ENCODE measurements around the gene GAL3ST1.
"Not testable (repeated sequence)": the region's sequence is repeated elsewhere in the genome, so short reads cannot be mapped to it uniquely, and the experiment has no call there.

The GAL3ST1 gene

DNA sequence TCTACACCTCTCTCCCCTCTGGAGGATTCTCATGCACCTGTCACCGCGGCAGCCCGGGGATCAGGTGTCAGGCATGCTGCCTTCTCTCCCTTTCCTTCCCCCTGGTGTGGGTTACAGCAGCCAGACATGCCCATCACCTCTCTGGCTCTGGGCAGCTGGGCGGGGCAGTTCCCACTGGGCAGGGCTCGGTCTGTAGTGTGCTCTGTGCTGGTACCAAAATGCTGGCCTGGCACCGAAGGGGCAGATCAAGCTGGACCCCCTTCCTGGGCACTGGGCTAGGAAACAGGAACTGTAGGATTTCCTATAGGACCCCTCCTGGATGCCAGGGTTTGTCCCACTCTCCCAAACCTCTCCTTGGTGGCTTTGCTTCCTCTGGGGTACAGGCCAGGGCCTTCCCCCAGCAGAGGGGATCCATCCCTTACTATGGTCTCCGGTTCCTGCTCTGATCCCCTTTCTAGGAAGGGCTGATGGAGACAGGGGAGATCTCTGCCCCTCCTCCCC is 821 bp downstream of the GAL3ST1 start:
- no peak for DNase-seq (ENCODE audit: low read depth)
- TF ChIP-seq, protein P1, sequence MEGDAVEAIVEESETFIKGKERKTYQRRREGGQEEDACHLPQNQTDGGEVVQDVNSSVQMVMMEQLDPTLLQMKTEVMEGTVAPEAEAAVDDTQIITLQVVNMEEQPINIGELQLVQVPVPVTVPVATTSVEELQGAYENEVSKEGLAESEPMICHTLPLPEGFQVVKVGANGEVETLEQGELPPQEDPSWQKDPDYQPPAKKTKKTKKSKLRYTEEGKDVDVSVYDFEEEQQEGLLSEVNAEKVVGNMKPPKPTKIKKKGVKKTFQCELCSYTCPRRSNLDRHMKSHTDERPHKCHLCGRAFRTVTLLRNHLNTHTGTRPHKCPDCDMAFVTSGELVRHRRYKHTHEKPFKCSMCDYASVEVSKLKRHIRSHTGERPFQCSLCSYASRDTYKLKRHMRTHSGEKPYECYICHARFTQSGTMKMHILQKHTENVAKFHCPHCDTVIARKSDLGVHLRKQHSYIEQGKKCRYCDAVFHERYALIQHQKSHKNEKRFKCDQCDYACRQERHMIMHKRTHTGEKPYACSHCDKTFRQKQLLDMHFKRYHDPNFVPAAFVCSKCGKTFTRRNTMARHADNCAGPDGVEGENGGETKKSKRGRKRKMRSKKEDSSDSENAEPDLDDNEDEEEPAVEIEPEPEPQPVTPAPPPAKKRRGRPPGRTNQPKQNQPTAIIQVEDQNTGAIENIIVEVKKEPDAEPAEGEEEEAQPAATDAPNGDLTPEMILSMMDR (IDR thresholded peaks at IDR 0.05; ENCODE audit: insufficient read depth, low read depth, low read length, missing control alignments) = no peak
- H3K4me3 ChIP-seq (ENCODE audit: low read length) = no peak overlapping the region

DNA sequence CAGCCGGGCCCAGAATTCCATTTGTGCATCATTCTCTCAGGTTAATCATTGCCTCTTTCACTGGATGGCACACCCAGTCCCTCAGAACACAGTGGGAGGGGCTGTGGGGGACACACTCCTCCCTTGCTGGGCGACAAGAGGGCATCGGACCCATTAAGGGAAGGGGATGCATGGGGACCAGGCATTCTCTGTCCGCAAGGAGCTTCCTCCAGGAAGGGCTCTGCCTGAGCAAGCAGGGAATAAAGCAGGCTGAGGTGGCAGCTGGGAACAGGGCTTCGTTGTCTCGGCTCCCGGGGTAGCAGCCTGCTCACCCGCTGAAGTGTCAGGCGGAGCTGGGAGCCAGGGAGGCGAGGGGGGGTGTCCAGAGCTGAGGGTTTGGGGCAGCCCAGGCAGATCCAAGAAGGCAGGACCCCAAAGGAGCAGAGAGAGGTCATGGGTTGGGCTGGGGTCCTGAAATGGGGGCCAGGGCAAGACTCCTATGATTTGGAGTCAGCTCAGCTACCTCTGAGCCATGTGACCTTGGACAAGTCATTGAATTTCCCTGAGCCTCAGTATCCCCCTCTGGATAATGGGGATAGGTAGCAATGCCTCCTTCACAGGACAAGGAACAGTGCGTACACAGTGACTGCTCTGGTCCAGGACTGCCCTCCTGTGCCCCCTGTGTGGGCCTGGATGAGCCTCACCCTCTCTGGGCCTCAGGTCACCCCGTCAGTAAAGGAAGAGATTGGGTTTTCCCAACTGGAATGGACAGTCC is 1.4 kb downstream of the GAL3ST1 start:
- H3K4me3 ChIP-seq (ENCODE audit: low read length) = no peak overlapping the region
- TF ChIP-seq, protein P1 (IDR thresholded peaks at IDR 0.05; ENCODE audit: insufficient read depth, low read depth, low read length, missing control alignments) = no peak
- no peak for DNase-seq (ENCODE audit: low read depth)

DNA sequence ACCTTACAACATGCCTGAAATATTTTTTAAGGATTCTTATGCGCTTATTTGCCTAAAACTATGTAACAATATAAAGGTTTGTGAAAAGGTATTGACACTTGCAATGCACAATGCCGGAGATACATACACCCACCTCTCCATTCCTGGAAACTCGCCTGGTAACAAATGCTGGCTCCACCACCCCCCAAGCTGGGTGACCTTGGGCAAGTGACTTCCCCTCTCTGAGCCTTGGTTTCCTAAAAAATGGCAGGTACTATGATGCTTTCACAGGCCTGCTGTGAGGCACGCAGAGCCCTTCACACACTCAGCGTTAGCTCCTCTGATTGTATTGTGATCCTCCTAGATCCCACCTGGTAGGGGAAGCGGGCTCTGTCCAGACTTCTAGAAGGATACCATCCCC is 2.3 kb downstream of the GAL3ST1 start:
- DNase-seq (ENCODE audit: low read depth) = no peak
- no peak overlapping the region for H3K4me3 ChIP-seq (ENCODE audit: low read length)
- TF ChIP-seq, protein P1 (IDR thresholded peaks at IDR 0.05; ENCODE audit: insufficient read depth, low read depth, low read length, missing control alignments) = no peak

DNA sequence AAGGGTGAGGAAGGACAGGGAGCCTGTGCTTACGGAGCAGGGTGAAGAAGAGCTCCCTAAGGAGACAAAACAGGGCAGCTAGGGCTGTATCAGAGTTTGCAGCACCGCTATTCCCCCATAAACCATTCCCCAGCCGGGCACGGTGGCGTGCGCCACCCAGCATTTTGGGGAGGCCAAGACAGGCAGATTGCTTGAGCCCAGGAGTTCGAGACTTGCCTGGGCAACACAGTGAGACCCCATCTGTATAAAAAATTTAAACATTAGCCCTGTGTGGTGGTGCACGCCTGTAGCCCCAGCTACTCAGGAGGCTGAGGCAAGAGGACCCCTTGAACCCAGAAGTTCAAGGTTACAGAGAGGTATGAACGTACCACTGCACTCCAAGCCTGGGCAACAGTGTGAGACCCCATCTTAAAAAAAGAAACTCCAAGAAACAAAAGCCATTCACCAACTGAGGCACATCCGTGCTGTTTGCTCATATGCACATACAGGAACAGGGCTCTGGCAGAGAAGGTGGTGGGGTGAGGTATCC is 4.7 kb downstream of the GAL3ST1 start:
- no peak for DNase-seq (ENCODE audit: low read depth)
- no peak overlapping the region for H3K4me3 ChIP-seq (ENCODE audit: low read length)
- TF ChIP-seq, protein P1 (IDR thresholded peaks at IDR 0.05; ENCODE audit: insufficient read depth, low read depth, low read length, missing control alignments) = no peak

DNA sequence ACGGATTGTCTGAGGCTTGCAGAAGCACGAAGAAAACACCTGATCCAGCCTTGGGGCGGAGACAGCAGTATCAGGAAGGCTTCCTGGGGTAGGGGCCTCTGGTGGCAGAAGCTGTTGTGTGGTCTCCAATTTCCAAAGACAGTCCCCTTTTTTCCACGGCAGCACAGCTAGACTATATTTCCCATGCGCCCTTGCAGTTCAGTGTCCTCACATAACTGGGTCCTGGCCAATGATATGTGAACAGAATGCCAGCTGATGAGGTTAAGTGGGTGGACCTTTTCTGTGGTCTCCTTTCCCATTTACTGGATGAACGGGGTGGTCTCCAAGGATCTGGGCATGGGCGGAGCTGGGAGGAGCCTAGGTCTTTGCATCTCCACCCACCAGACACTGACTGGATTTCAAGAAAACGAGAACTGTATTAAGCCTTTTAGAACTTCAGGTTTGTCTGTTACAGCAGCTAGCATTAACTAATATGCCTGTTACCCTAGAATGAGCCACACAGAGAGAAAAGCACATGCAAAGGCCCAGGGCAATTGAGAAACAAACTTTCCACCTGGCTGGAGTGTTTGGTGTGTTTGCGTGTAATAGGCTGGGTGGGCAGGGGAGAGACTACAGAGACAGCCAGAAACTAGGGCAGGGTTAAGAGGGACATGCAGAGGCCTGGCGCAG is 6.2 kb downstream of the GAL3ST1 start:
- no peak overlapping the region for H3K4me3 ChIP-seq (ENCODE audit: low read length)
- DNase-seq (ENCODE audit: low read depth) = no peak
- TF ChIP-seq, protein P1 (IDR thresholded peaks at IDR 0.05; ENCODE audit: insufficient read depth, low read depth, low read length, missing control alignments) = no peak

DNA sequence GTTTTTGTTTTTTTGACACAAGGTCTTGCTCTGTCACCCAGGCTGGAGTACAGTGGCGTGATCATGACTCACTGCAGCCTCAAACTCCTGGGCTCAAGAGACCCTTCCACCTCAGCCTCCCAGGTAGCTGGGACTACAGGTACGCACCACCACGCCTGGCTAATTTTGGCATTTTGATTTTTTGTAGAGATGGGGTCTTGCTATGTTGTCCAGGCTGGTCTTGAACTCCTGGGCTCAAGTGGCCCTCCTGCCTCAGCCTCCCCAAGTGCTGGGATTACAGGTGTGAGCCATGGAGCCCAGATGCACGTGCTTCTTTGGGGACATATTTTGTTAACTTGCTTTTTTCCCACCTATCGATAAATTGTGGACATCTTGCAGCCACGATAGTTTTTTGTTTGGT is 7.2 kb downstream of the GAL3ST1 start:
- not testable (repeated sequence) for DNase-seq (ENCODE audit: low read depth); H3K4me3 ChIP-seq (ENCODE audit: low read length)

DNA sequence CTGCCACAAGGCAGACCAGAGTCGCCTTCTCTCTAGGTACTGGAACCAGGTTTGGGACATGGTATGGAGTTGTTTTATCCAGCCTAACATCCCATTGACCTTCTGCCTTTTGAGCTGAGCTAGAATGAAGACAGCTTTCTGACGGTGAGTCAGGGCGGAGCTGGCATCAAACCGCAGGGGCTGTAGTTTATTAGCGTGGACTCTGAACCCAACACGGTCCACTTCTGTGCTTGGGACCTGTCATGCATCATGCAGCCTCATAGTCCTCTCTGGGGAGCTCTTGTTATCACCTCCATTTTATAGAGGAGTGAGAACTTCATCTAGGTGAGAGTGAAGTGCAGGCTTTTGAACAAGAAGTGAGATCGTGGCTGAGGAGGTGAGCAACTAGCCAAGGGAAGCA is 8.3 kb downstream of the GAL3ST1 start:
- DNase-seq (ENCODE audit: low read depth) = no peak
- TF ChIP-seq, protein P1 (IDR thresholded peaks at IDR 0.05; ENCODE audit: insufficient read depth, low read depth, low read length, missing control alignments) = no peak

More for the DNA sequence above, 8.3 kb downstream of the GAL3ST1 start:
- no peak overlapping the region for H3K4me3 ChIP-seq (ENCODE audit: low read length)

Data from epithelial cell of esophagus (primary cell).